Retina (tissue), 1 donor: ENCODE data around the gene GJD2.

Experiments used
- DNase-seq: peaks from one replicate; pipeline ENCODE4 v3.0.0-alpha.2; 2016

GJD2 gene

GRCh38 chr15:34772312-34772711 is 17.5 kb upstream of the GJD2 start:
- DNase-seq: no peak

- DNase-seq: no peak
Observed at GRCh38 chr15:34769711-34770110, 14.9 kb upstream of the GJD2 start.

GRCh38 chr15:34768530-34768929 is 13.7 kb upstream of the GJD2 start:
- DNase-seq: no peak

- DNase-seq: no peak
Observed at GRCh38 chr15:34765741-34766140, 10.9 kb upstream of the GJD2 start.

- no peak for DNase-seq
Observed at GRCh38 chr15:34760909-34761308, 6.1 kb upstream of the GJD2 start.

GRCh38 chr15:34759992-34760391 is 5.2 kb upstream of the GJD2 start:
- no peak for DNase-seq

GRCh38 chr15:34759347-34759746 is 4.5 kb upstream of the GJD2 start:
- DNase-seq: no peak

- DNase-seq: no peak
Observed at GRCh38 chr15:34757262-34757661, 2.5 kb upstream of the GJD2 start.

DNA sequence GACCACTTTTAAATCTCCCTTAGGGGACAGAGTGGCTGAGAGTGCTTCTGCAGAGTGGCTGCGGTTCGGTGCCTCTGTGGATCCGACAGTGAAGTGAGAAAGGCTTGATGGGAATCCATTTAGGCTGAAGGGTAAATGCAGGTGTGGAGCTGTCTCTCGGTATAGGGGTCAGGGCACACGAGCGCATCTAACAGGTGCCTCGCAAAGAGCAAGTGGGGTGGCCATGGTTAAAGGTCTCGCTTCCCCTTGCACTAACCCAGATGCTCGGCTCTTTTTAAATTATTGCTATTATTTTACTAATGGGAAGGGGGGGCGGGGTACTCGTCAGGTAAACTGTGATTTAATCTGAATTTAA is 598 bp upstream of the GJD2 start:
- DNase-seq: no peak

DNA sequence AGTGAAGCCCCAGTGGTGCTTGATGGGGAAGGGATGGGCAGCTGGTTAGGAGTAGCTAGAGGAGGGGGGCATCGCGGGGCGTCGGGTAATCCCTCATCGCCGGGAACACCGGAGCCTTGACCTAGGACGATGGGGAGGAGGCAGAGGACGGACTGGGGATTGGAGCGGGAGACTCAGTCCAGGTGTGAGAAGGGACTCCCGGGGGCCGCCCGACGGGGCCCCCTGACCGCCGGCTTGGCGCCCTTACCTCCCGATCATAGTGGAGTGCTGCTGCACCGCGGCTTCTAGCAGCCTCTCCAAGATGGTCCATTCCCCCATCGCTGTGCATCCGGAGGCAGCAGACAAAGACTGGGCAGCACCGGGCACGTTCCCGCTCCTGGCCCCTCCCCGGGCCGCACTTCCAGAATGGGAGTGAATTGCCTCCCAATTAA is 612 bp downstream of the GJD2 start:
- DNase-seq: peak; percentile 71

DNA sequence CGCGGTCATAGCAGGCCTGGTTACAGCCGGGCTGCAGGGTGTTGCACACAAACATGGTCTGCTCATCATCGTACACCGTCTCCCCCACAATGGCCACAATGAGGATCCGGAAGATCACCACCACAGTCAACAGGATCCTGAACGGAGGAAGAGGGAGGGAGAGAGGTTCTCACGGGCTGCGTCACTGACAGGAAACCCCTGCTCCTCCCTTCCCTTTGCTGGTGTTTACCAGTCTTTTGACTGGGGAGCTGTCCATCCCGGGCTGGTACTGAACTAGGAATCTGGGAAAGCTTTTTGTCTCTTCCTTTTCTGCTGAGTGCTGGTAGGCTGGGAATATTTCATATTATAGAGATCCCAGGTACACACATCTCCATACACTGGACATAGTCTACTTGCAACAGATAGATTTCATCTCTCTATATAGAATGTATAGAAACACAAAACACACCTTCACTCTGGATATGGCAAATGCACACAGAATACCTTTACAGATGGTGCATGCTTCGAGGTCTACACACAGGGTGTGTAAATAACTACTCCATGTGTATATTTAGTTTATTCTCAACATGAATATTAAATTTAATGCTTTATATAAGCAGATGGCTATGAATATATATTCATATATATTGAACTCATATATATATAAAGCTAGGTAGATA is 1.4 kb downstream of the GJD2 start:
- peak; percentile 56 for DNase-seq

- no peak for DNase-seq
Observed at GRCh38 chr15:34749691-34750090, 5.1 kb downstream of the GJD2 start.

DNA sequence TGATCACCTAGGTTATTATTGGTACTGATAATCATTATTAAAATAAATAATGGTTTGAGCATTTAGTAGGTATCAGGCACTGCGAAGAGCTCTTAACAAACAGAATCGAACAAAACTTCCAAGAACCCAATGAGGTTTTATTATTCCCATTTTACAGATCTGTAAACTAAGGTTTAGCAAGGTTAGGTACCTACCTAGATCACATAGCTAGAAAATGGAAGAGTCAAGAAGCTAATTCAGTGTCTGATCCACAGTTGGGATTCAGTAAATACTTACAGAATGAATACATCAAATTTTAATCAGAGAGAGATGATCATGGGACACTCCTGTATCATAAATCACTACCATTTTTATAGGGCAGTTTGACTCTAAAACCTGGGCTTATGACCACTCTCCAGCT is 15.5 kb downstream of the GJD2 start:
- DNase-seq: no peak

- DNase-seq: no peak
Observed at GRCh38 chr15:34738002-34738401, 16.8 kb downstream of the GJD2 start.

GRCh38 chr15:34737477-34737876 is 17.3 kb downstream of the GJD2 start:
- DNase-seq: peak; percentile 42

DNA sequence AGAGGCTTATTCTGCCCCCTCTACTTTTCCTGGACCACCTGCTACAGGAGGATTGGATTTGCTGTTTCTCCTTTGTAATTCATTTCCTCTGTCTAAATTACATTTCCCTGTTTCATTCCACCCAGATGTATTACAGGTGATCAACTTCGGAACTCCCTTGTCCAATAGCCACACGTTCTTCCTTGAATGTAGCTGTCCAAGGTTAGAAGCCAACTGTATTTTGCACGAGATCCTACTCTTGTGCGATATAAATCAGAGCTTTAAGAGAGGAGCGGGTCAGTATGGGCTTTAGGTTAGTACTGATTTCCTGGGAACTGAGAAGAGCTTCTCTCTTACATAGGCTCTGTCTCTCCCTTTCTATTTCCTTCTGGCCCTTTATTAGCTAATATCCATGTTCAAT is 20.5 kb downstream of the GJD2 start:
- no peak for DNase-seq

DNA sequence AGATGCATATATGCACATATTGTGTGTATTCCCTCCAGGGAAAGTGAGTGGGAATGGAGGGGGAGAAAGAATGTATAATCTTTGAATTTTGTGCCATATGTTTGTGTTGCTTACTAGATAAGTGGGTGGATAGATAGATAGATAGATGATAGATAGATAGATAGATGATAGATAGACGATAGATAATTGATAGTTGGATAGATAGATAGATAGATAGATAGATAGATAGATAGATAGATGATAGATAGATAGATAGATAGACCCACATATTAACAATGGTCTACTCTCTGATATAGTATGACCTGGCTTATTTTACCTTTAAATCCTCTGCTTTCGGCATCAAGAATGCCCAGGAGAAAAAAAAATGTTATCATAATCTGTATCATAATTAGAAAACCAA is 21.2 kb downstream of the GJD2 start:
- DNase-seq: no peak

GRCh38 chr15:34732430-34732829 is 22.4 kb downstream of the GJD2 start:
- DNase-seq: no peak

DNA sequence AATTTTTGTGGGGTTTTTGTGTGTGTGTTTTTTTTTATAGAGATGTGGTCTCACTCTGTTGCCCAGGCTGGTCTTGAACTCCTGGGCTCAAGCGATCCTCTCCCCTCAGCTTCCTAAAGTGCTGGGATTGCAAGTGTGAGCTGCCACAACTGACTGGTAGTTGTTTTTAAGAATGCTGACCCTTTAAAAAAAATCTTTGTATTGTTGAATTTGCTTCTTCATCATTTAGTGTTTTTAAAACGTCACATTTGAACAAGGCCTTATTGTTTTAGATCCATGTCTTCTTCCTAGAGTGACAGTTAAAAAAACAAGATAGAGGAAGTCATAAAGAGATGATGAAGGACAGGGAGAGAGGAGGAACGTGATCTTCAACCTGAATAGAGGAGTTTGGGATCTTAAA is 24.1 kb downstream of the GJD2 start:
- DNase-seq: no peak

DNA sequence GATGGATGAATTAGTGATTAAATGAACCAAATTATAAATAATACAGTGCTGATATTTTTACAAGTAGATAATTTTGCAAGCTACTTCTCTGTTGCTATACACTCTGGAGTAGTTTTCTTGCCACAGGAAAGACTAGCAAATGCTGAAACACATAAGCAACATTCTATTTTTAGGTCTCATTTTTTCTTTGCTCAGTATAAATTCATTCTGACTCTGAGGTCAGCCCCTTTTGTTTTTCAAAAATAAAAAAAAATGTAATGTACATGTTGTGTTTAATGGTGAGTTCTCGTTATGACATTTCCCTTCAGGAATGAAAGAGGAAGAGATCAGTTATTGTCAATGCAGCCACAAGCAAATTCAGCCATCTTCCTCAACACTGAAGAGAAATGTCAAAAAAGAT is 24.9 kb downstream of the GJD2 start:
- no peak for DNase-seq

GRCh38 chr15:34729056-34729455 is 25.7 kb downstream of the GJD2 start:
- no peak for DNase-seq

GRCh38 chr15:34726406-34727100 is 28.2 kb downstream of the GJD2 start:
- DNase-seq: no peak

GRCh38 chr15:34725556-34725955 is 29.2 kb downstream of the GJD2 start:
- no peak for DNase-seq

- no peak for DNase-seq
Observed at GRCh38 chr15:34724481-34724880, 30.3 kb downstream of the GJD2 start.

- no peak for DNase-seq
Observed at GRCh38 chr15:34722439-34722836, 32.4 kb downstream of the GJD2 start.
